ENCODE data around the gene SH2D2A.

- no peak for TF ChIP-seq CTCF (conservative IDR thresholded peaks at IDR 0.05; ENCODE audit: low read depth, low read length)
- no peak for TF ChIP-seq ELK1 (IDR thresholded peaks at IDR 0.05; ENCODE audit: borderline replicate concordance, low read depth, low read length)
These were observed 4.2 kb downstream of the SH2D2A start for GRCh38 chr1:156812293-156812990.
